ENCODE measurements around the gene GRAMD1B. TPM values are rescaled to one million over a fixed set of nuclear protein-coding genes. Genes with fewer than 3 reads are reported as not detected.

Gene GRAMD1B
- total RNA-seq, 1 experiment from 2014 or later = 5.8 TPM

DNA sequence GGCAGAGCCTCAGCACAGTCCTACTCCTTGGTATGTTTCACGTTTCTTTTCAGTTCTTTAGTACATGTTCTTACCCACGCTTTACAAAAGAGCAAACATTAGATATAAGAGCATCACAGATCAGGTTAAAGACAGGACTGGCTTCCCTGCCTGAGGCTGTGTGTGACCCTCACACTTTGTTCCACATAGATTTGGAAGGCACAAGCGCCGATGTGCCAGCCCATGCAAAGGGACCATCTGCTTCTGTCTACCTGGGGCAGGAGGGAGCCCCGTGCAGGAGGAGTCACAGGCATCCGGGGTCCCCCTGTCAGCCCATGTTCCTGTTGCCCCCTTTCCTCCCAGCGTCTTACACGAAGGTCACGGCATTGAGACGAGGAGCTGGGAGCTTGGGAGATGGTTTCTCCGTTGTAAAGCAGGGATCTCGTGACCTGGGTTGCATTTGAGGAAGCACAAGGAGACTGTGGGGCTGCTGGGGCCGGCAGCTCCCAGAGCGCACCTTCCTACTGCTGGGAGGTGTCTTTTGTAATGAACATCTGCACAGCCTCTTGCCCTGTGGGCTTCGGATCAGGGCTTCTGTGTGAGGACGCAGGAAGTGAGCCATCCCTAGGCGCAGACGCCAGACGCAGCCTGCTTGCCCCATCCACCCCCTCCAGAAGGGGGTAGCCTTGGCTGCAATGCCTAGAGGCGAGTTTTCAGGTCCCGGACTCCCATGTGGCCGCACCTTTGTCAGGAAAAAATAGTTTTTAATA is 151.8 kb downstream of the GRAMD1B start:
- Histone ChIP-seq H4K20me1 (ENCODE audit: insufficient read depth) (peaks cover 14% of the 10 kb centered on the region; the same call in 1 of the 2 replicates), H3K27me3 (ENCODE audit: insufficient read depth, low read depth) (no peaks in the 10 kb centered on the region), H2AFZ (no peak overlapping the region), H3K79me2 (ENCODE audit: low read depth) (no peaks in the 10 kb centered on the region), H3K4me1 (replicated peaks; ENCODE audit: insufficient read depth) (no peaks in the 10 kb centered on the region), H3F3A (ENCODE audit: insufficient read depth, low read depth) (peaks cover 7% of the 10 kb centered on the region; the same call in 1 of the 2 replicates), H3K4me3 (no peak overlapping the region), H3K36me3 (ENCODE audit: low read depth) (no peaks in the 10 kb centered on the region), H3K27ac (no peak overlapping the region), H3K9me2 (ENCODE audit: insufficient read depth) (no peaks in the 10 kb centered on the region), H3K9me3 (ENCODE audit: insufficient read depth, low read depth) (no peaks in the 10 kb centered on the region), H3K4me2 (no peak overlapping the region)
- no peak for DNase-seq
- no TSS peak for BruUV-seq (replicated peaks)
- ChIA-PET CTCF (interaction anchor here (0.6 kb wide), 1 partner anchor 131 kb away, joined by 3 read pairs; no protein-coding TSS in a partner anchor), POLR2A (ENCODE audit: unreplicated experiment) (no interaction called here)
- intact Hi-C loops (cut with micrococcal nuclease; ENCODE audit: unreplicated experiment) = loop anchor here (2.0 kb wide), 1 partner anchor 59 kb away; no protein-coding TSS in a partner anchor
- TF ChIP-seq, protein P1, sequence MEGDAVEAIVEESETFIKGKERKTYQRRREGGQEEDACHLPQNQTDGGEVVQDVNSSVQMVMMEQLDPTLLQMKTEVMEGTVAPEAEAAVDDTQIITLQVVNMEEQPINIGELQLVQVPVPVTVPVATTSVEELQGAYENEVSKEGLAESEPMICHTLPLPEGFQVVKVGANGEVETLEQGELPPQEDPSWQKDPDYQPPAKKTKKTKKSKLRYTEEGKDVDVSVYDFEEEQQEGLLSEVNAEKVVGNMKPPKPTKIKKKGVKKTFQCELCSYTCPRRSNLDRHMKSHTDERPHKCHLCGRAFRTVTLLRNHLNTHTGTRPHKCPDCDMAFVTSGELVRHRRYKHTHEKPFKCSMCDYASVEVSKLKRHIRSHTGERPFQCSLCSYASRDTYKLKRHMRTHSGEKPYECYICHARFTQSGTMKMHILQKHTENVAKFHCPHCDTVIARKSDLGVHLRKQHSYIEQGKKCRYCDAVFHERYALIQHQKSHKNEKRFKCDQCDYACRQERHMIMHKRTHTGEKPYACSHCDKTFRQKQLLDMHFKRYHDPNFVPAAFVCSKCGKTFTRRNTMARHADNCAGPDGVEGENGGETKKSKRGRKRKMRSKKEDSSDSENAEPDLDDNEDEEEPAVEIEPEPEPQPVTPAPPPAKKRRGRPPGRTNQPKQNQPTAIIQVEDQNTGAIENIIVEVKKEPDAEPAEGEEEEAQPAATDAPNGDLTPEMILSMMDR (conservative IDR thresholded peaks at IDR 0.05) = no peak
- TF ChIP-seq EZH2 (IDR thresholded peaks at IDR 0.05; ENCODE audit: low read depth) = no peak

DNA sequence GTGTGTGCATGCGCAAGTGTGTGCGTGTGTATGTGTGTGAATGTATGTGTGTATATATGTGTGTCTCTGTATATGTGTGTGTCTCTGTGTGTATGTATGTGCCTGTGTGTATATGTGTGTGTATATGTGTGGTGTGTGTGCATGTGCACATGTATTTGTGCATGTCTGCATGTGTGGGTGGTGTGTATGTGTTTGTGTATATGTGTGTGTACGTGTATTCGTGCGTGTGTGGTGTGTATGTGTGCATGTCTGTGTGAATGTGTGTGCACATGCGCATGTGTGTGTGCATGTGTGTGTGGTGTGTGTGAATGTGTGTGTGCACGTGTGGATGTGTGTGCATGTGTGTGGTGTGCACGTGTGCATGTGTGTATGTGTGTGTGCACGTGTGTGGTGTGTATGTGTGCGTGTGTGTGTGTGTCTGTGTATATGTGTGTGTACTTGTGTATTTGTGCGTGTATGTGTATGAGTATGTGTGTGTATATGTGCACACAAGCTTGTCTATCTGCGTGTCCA is 153.0 kb downstream of the GRAMD1B start:
- H3K27me3 ChIP-seq (ENCODE audit: insufficient read depth, low read depth) = no peaks in the 10 kb centered on the region
- POLR2A ChIA-PET (ENCODE audit: unreplicated experiment) = no interaction called here
- H2AFZ ChIP-seq = no peak overlapping the region
- H3K9me3 ChIP-seq (ENCODE audit: insufficient read depth, low read depth) = no peaks in the 10 kb centered on the region
- H3K27ac ChIP-seq = no peak overlapping the region
- intact Hi-C loops (cut with micrococcal nuclease; ENCODE audit: unreplicated experiment) = no loop called here
- no peaks in the 10 kb centered on the region for H3K79me2 ChIP-seq (ENCODE audit: low read depth)
- H4K20me1 ChIP-seq (ENCODE audit: insufficient read depth) = peaks cover 10% of the 10 kb centered on the region; the same call in 1 of the 2 replicates
- no peaks in the 10 kb centered on the region for H3K4me1 ChIP-seq (replicated peaks; ENCODE audit: insufficient read depth)
- H3F3A ChIP-seq (ENCODE audit: insufficient read depth, low read depth) = peaks cover 7% of the 10 kb centered on the region; the same call in 1 of the 2 replicates
- H3K9me2 ChIP-seq (ENCODE audit: insufficient read depth) = no peaks in the 10 kb centered on the region
- H3K4me2 ChIP-seq = no peak overlapping the region
- no peaks in the 10 kb centered on the region for H3K36me3 ChIP-seq (ENCODE audit: low read depth)
- no peak for DNase-seq
- H3K4me3 ChIP-seq = no peak overlapping the region
- no peak for TF ChIP-seq EZH2 (IDR thresholded peaks at IDR 0.05; ENCODE audit: low read depth)
- TF ChIP-seq, protein P1 (conservative IDR thresholded peaks at IDR 0.05) = no peak
- BruUV-seq (replicated peaks) = no TSS peak
- CTCF ChIA-PET = interaction anchor here (0.6 kb wide), 1 partner anchor 17 kb away, joined by 3 read pairs; no protein-coding TSS in a partner anchor

DNA sequence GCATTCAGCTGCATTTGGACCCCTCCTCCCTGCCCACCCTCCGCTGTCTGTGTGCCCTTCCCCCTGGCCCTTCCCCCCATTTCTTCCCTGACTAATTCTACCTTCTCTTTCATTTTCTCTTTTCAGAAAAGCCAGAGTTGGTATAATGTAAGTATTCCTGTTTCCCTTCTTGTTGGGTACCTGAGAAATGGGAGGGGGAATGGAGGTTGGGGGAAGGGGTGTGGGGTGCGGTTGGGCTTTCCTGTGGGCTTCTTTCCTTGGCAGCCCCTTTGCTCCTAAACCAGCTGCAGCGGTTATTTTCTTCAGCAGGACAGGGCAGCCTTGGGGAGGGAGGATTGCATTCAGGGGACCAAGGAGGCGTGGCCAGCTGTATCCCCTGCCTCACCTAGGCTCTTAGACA is 154.1 kb downstream of the GRAMD1B start:
- DNase-seq = no peak
- no peaks in the 10 kb centered on the region for H3K9me3 ChIP-seq (ENCODE audit: insufficient read depth, low read depth)
- H3K36me3 ChIP-seq (ENCODE audit: low read depth) = no peaks in the 10 kb centered on the region
- intact Hi-C loops (cut with micrococcal nuclease; ENCODE audit: unreplicated experiment) = no loop called here
- ChIA-PET POLR2A (ENCODE audit: unreplicated experiment) (no interaction called here), CTCF (no interaction called here)
- no peak overlapping the region for H3K4me3 ChIP-seq
- H3K9me2 ChIP-seq (ENCODE audit: insufficient read depth) = no peaks in the 10 kb centered on the region
- peaks cover 7% of the 10 kb centered on the region; the same call in 1 of the 2 replicates for H3F3A ChIP-seq (ENCODE audit: insufficient read depth, low read depth)
- H4K20me1 ChIP-seq (ENCODE audit: insufficient read depth) = peaks cover 10% of the 10 kb centered on the region; the same call in 1 of the 2 replicates
- BruUV-seq (replicated peaks) = no TSS peak
- no peak overlapping the region for H3K4me2 ChIP-seq
- TF ChIP-seq EZH2 (IDR thresholded peaks at IDR 0.05; ENCODE audit: low read depth) = no peak
- TF ChIP-seq, protein P1 (conservative IDR thresholded peaks at IDR 0.05) = no peak
- no peaks in the 10 kb centered on the region for H3K27me3 ChIP-seq (ENCODE audit: insufficient read depth, low read depth)
- no peak overlapping the region for H3K27ac ChIP-seq
- no peaks in the 10 kb centered on the region for H3K79me2 ChIP-seq (ENCODE audit: low read depth)
- H3K4me1 ChIP-seq (replicated peaks; ENCODE audit: insufficient read depth) = no peaks in the 10 kb centered on the region
- H2AFZ ChIP-seq = no peak overlapping the region
